ENCODE data around the gene BTBD7. TPM values are rescaled to one million over a fixed set of nuclear protein-coding genes. Genes with fewer than 3 reads are reported as not detected.

BTBD7 gene
- total RNA-seq, 2 donors from 2014 or later, result 42.8 to 48.6 TPM

- H3K4me1 ChIP-seq (ENCODE audit: control insufficient read depth, insufficient read depth, low read length), result no peaks in the 10 kb centered on the region
- no peak for DNase-seq
- no peaks in the 10 kb centered on the region for H3K36me3 ChIP-seq (ENCODE audit: control insufficient read depth, insufficient read depth, low read length)
- Mint-ChIP-seq H3K4me3 (no peak overlapping the region), H3K27ac (no peak overlapping the region), H3K36me3 (ENCODE audit: low read depth) (no peaks in the 10 kb centered on the region), H3K4me1 (peaks cover 17% of the 10 kb centered on the region), H3K27me3 (ENCODE audit: insufficient read depth) (no peaks in the 10 kb centered on the region), H3K9me3 (peaks cover 21% of the 10 kb centered on the region)
- peaks cover 19% of the 10 kb centered on the region for H3K9me3 ChIP-seq (ENCODE audit: control insufficient read depth, low read length)
- H3K9ac ChIP-seq (ENCODE audit: extremely low read depth, low read length, poor library complexity, severe bottlenecking), result no peak overlapping the region
- 95 to 96% methylated on average over 4 to 5 of the region's 5 CpGs for WGBS, 2 experiments (ENCODE audit: insufficient coverage in 1 of 2, insufficient read length in 1 of 2)
- H3K27me3 ChIP-seq (ENCODE audit: control insufficient read depth, insufficient read depth, low read length, poor library complexity, severe bottlenecking), result no peaks in the 10 kb centered on the region
- TF ChIP-seq CTCF (conservative IDR thresholded peaks at IDR 0.05), result no peak
- H3K4me3 ChIP-seq (ENCODE audit: low read length), result no peak overlapping the region
- H3K27ac ChIP-seq (ENCODE audit: low read depth, low read length), result no peak overlapping the region
Measured at GRCh38 chr14:93348292-93348691, 15.5 kb upstream of the BTBD7 start.

GRCh38 chr14:93347850-93348249, 15.0 kb upstream of the BTBD7 start:
- Histone ChIP-seq H3K27ac (ENCODE audit: low read depth, low read length) (no peak overlapping the region), H3K4me1 (ENCODE audit: control insufficient read depth, insufficient read depth, low read length) (no peaks in the 10 kb centered on the region), H3K9me3 (ENCODE audit: control insufficient read depth, low read length) (peaks cover 24% of the 10 kb centered on the region), H3K9ac (ENCODE audit: extremely low read depth, low read length, poor library complexity, severe bottlenecking) (no peak overlapping the region), H3K27me3 (ENCODE audit: control insufficient read depth, insufficient read depth, low read length, poor library complexity, severe bottlenecking) (no peaks in the 10 kb centered on the region), H3K36me3 (ENCODE audit: control insufficient read depth, insufficient read depth, low read length) (no peaks in the 10 kb centered on the region), H3K4me3 (ENCODE audit: low read length) (no peak overlapping the region)
- no peak for TF ChIP-seq CTCF (conservative IDR thresholded peaks at IDR 0.05)
- Mint-ChIP-seq H3K4me3 (no peak overlapping the region), H3K36me3 (ENCODE audit: low read depth) (peaks cover 1% of the 10 kb centered on the region), H3K27ac (no peak overlapping the region), H3K4me1 (peaks cover 19% of the 10 kb centered on the region), H3K9me3 (peaks cover 25% of the 10 kb centered on the region), H3K27me3 (ENCODE audit: insufficient read depth) (no peaks in the 10 kb centered on the region)
- no peak for DNase-seq
- 92 to 97% methylated on average over 8 of the region's 8 CpGs for WGBS, 2 experiments (ENCODE audit: insufficient coverage in 1 of 2, insufficient read length in 1 of 2)

- no peak within 1 kb of the TSS for H3K27ac Mint-ChIP-seq
- no peaks in the 10 kb centered on the region for H3K27me3 ChIP-seq (ENCODE audit: control insufficient read depth, insufficient read depth, low read length, poor library complexity, severe bottlenecking)
- DNase-seq, result no peak
- peaks cover 19% of the 10 kb centered on the region for H3K4me1 Mint-ChIP-seq
- peaks cover 32% of the 10 kb centered on the region for H3K9me3 Mint-ChIP-seq
- peaks cover 31% of the 10 kb centered on the region for H3K9me3 ChIP-seq (ENCODE audit: control insufficient read depth, low read length)
- no peak within 1 kb of the TSS for H3K9ac ChIP-seq (ENCODE audit: extremely low read depth, low read length, poor library complexity, severe bottlenecking)
- peaks cover 8% of the 10 kb centered on the region for H3K36me3 Mint-ChIP-seq (ENCODE audit: low read depth)
- no peak within 1 kb of the TSS for H3K4me3 ChIP-seq (ENCODE audit: low read length)
- H3K27ac ChIP-seq (ENCODE audit: low read depth, low read length), result no peak within 1 kb of the TSS
- H3K36me3 ChIP-seq (ENCODE audit: control insufficient read depth, insufficient read depth, low read length), result no peaks in the 10 kb centered on the region
- H3K27me3 Mint-ChIP-seq (ENCODE audit: insufficient read depth), result no peaks in the 10 kb centered on the region
- no peak within 1 kb of the TSS for H3K4me3 Mint-ChIP-seq
- TF ChIP-seq CTCF (conservative IDR thresholded peaks at IDR 0.05), result no peak
- no peaks in the 10 kb centered on the region for H3K4me1 ChIP-seq (ENCODE audit: control insufficient read depth, insufficient read depth, low read length)
- WGBS, 2 experiments (ENCODE audit: insufficient coverage in 1 of 2, insufficient read length in 1 of 2), result 93 to 94% methylated on average over 21 to 60 of the region's 60 CpGs
Measured at GRCh38 chr14:93346926-93347721, 14.3 kb upstream of the BTBD7 start, which contains the start of gene COX8C. TSS of gene COX8C (plus strand) at chr14:93347182. CDS start at chr14:93347269, 87 bp downstream.
